Mesodermal cell (in vitro differentiated cells): ENCODE results near the gene TLX1.

ENCODE experiments used
- H3K27ac ChIP-seq: 2 replicates; pipeline ENCODE4 v1.7.0; 2013; ENCODE audit warnings: mild to moderate bottlenecking, low read depth, low read length, moderate library complexity; ENCODE audit not compliant: severe bottlenecking
- H3K36me3 ChIP-seq: 2 replicates; pipeline ENCODE4 v1.7.1; 2013; ENCODE audit warnings: mild to moderate bottlenecking, low read length, moderate library complexity; ENCODE audit not compliant: control insufficient read depth, insufficient read depth
- H3K4me1 ChIP-seq: one replicate; pipeline ENCODE4 v1.7.1; 2013; ENCODE audit warnings: mild to moderate bottlenecking, low read length; ENCODE audit not compliant: insufficient read depth, control insufficient read depth, poor library complexity, severe bottlenecking
- H3K4me3 ChIP-seq: 2 replicates; pipeline ENCODE4 v1.7.0; 2013; ENCODE audit warnings: low read length, control low read depth, mild to moderate bottlenecking; ENCODE audit not compliant: insufficient read depth, poor library complexity, severe bottlenecking; ENCODE audit errors: extremely low read depth
- H3K9me3 ChIP-seq: 2 replicates; pipeline ENCODE4 v1.7.1; 2013; ENCODE audit warnings: mild to moderate bottlenecking, low read length, moderate library complexity; ENCODE audit not compliant: control insufficient read depth
- WGBS, 2 experiments: methylation state at CpG; one replicate each; pipeline ENCODE4 v1.1.5; 2013; ENCODE audit warnings: missing lambda C conversion rate in 2 of 2; ENCODE audit not compliant: insufficient coverage in 2 of 2; 5-methylcytosine and 5-hydroxymethylcytosine counted together

Gene TLX1

GRCh38 chr10:101157756-101158458 lies 26.8 kb downstream of the TLX1 start:
- H3K4me1 ChIP-seq = peaks cover 24% of the 10 kb centered on the region
- H3K9me3 ChIP-seq = no peaks in the 10 kb centered on the region
- H3K4me3 ChIP-seq = no peak overlapping the region
- WGBS, 2 experiments = 70 to 77% methylated on average over 5 of the region's 6 CpGs
- no peaks in the 10 kb centered on the region for H3K36me3 ChIP-seq
- H3K27ac ChIP-seq = no peak overlapping the region

- Histone ChIP-seq H3K4me1 (peaks cover 24% of the 10 kb centered on the region), H3K27ac (no peak overlapping the region), H3K4me3 (no peak overlapping the region), H3K36me3 (no peaks in the 10 kb centered on the region), H3K9me3 (no peaks in the 10 kb centered on the region)
- 79 to 94% methylated on average over 3 to 4 of the region's 4 CpGs for WGBS, 2 experiments
These were observed 27.5 kb downstream of the TLX1 start for GRCh38 chr10:101158459-101159058.

GRCh38 chr10:101161494-101162299 lies 30.6 kb downstream of the TLX1 start:
- 10 to 12% methylated on average over 18 of the region's 20 CpGs for WGBS, 2 experiments
- Histone ChIP-seq H3K9me3 (no peaks in the 10 kb centered on the region), H3K4me1 (peaks cover 12% of the 10 kb centered on the region), H3K4me3 (no peak overlapping the region), H3K36me3 (no peaks in the 10 kb centered on the region), H3K27ac (no peak overlapping the region)

GRCh38 chr10:101162677-101163076 lies 31.6 kb downstream of the TLX1 start:
- Histone ChIP-seq H3K4me1 (peaks cover 8% of the 10 kb centered on the region), H3K4me3 (no peak overlapping the region), H3K27ac (no peak overlapping the region), H3K36me3 (no peaks in the 10 kb centered on the region), H3K9me3 (no peaks in the 10 kb centered on the region)
- 67 to 90% methylated on average over 1 to 2 of the region's 3 CpGs for WGBS, 2 experiments

- H3K27ac ChIP-seq = no peak overlapping the region
- H3K4me3 ChIP-seq = no peak overlapping the region
- no peaks in the 10 kb centered on the region for H3K9me3 ChIP-seq
- H3K36me3 ChIP-seq = no peaks in the 10 kb centered on the region
- no peaks in the 10 kb centered on the region for H3K4me1 ChIP-seq
- WGBS, 2 experiments = 67 to 75% methylated on average over 4 of the region's 4 CpGs
These were observed 32.9 kb downstream of the TLX1 start for GRCh38 chr10:101164020-101164419.

GRCh38 chr10:101165736-101166135 lies 34.6 kb downstream of the TLX1 start:
- no CpG with 5 or more reads among the region's 3 CpGs for WGBS, 2 experiments
- no peaks in the 10 kb centered on the region for H3K36me3 ChIP-seq
- no peak overlapping the region for H3K27ac ChIP-seq
- no peaks in the 10 kb centered on the region for H3K9me3 ChIP-seq
- H3K4me3 ChIP-seq = no peak overlapping the region
- no peaks in the 10 kb centered on the region for H3K4me1 ChIP-seq

GRCh38 chr10:101166430-101166829 lies 35.3 kb downstream of the TLX1 start:
- WGBS, 2 experiments = 57 to 100% methylated on average over 1 of the region's 2 CpGs
- no peak overlapping the region for H3K4me3 ChIP-seq
- H3K9me3 ChIP-seq = no peaks in the 10 kb centered on the region
- H3K27ac ChIP-seq = no peak overlapping the region
- H3K36me3 ChIP-seq = no peaks in the 10 kb centered on the region
- no peaks in the 10 kb centered on the region for H3K4me1 ChIP-seq

GRCh38 chr10:101172741-101173140 lies 41.6 kb downstream of the TLX1 start:
- WGBS, 2 experiments = 100% methylated on average over 1 of the region's 2 CpGs; no CpG with 5 or more reads in 1 of the 2 experiments
- H3K9me3 ChIP-seq = peaks cover 3% of the 10 kb centered on the region
- H3K4me1 ChIP-seq = no peaks in the 10 kb centered on the region
- no peaks in the 10 kb centered on the region for H3K36me3 ChIP-seq
- no peak overlapping the region for H3K4me3 ChIP-seq
- no peak overlapping the region for H3K27ac ChIP-seq

- 100% methylated on average over 1 of the region's 2 CpGs; no CpG with 5 or more reads in 1 of the 2 experiments for WGBS, 2 experiments
- peaks cover 3% of the 10 kb centered on the region for H3K9me3 ChIP-seq
- H3K36me3 ChIP-seq = no peaks in the 10 kb centered on the region
- H3K4me3 ChIP-seq = no peak overlapping the region
- no peaks in the 10 kb centered on the region for H3K4me1 ChIP-seq
- no peak overlapping the region for H3K27ac ChIP-seq
These were observed 43.2 kb downstream of the TLX1 start for GRCh38 chr10:101174319-101174718.

- WGBS, 2 experiments = 86 to 95% methylated on average over 3 to 4 of the region's 4 CpGs
- Histone ChIP-seq H3K9me3 (peaks cover 3% of the 10 kb centered on the region), H3K27ac (no peak overlapping the region), H3K4me1 (no peaks in the 10 kb centered on the region), H3K36me3 (no peaks in the 10 kb centered on the region), H3K4me3 (no peak overlapping the region)
These were observed 45.5 kb downstream of the TLX1 start for GRCh38 chr10:101176577-101176976.
